Neural cell (in vitro differentiated cells): ENCODE data around the gene PTX4. TPM values are rescaled to one million over a fixed set of nuclear protein-coding genes. Genes with fewer than 3 reads are reported as not detected.

Experiments
- H2AFZ ChIP-seq: fragments of 200-600, 300-800 bp; sonication (generic), shearing (Covaris generic); 2 replicates; pipeline ENCODE4 v1.6.0; 2014; ENCODE audit warnings: low read depth, mild to moderate bottlenecking, antibody characterized with exemption, low read length, moderate library complexity
- H3F3A ChIP-seq: fragments of 200-600 bp; shearing (Covaris generic); 2 replicates; pipeline ENCODE4 v1.6.1; 2016; ENCODE audit warnings: mild to moderate bottlenecking, moderate library complexity, mixed read lengths, antibody characterized with exemption, low read length; ENCODE audit not compliant: insufficient read depth, poor library complexity, severe bottlenecking
- H3K27ac ChIP-seq: fragments of 200-600, 300-800 bp; sonication (generic), shearing (Covaris generic); 2 replicates; pipeline ENCODE4 v1.5.1; 2014; ENCODE audit warnings: mild to moderate bottlenecking, low read length, moderate library complexity
- H3K27me3 ChIP-seq: fragments of 300-800, 200-600 bp; sonication (generic), shearing (Covaris generic); 2 replicates; pipeline ENCODE4 v1.6.0; 2014; ENCODE audit warnings: mild to moderate bottlenecking, low read depth, low read length, moderate library complexity; ENCODE audit not compliant: insufficient read depth
- H3K36me3 ChIP-seq: fragments of 300-800, 200-600 bp; sonication (generic), shearing (Covaris generic); 2 replicates; pipeline ENCODE4 v1.5.1; 2014; ENCODE audit warnings: mild to moderate bottlenecking, antibody characterized with exemption, low read length, moderate library complexity; ENCODE audit not compliant: insufficient read depth
- H3K4me2 ChIP-seq: fragments of 300-800, 200-600 bp; sonication (generic), shearing (Covaris generic); 2 replicates; pipeline ENCODE4 v1.6.0; 2014; ENCODE audit warnings: mild to moderate bottlenecking, low read length
- H3K4me3 ChIP-seq: fragments of 300-800, 200-600 bp; sonication (generic), shearing (Covaris generic); 2 replicates; pipeline ENCODE4 v1.5.1; 2014; ENCODE audit warnings: mild to moderate bottlenecking, low read length, moderate library complexity
- H3K79me2 ChIP-seq: fragments of 200-600 bp; shearing (Covaris generic); replicated peaks from 2 replicates; pipeline ENCODE4 v1.6.0; 2014; ENCODE audit warnings: mild to moderate bottlenecking, low read length, moderate library complexity; ENCODE audit not compliant: insufficient read depth
- H3K9ac ChIP-seq: fragments of 300-800, 200-600 bp; sonication (generic), shearing (Covaris generic); 2 replicates; pipeline ENCODE4 v1.6.1; 2016; ENCODE audit warnings: mild to moderate bottlenecking, low read length, mixed read lengths
- H3K9me2 ChIP-seq: fragments of 200-600 bp; shearing (Covaris generic); 2 replicates; pipeline ENCODE4 v1.6.1; 2016; ENCODE audit warnings: mild to moderate bottlenecking, low read length, mixed read lengths; ENCODE audit not compliant: insufficient read depth
- H3K9me3 ChIP-seq: fragments of 200-600, 300-800 bp; sonication (generic), shearing (Covaris generic); 2 replicates; pipeline ENCODE4 v1.6.1; 2016; ENCODE audit warnings: mild to moderate bottlenecking, mixed run types, low read length, moderate library complexity, mixed read lengths
- H4K20me1 ChIP-seq: fragments of 200-600 bp; shearing (Covaris generic); 2 replicates; pipeline ENCODE4 v1.6.1; 2016; ENCODE audit warnings: mild to moderate bottlenecking, mixed run types; ENCODE audit not compliant: insufficient read depth
- EP300 ChIP-seq: fragments of 450-650 bp; conservative IDR thresholded peaks from 2 replicates; pipeline ENCODE4 v1.6.1; 2014; ENCODE audit warnings: antibody characterized with exemption, mild to moderate bottlenecking, moderate library complexity; ENCODE audit not compliant: poor library complexity, severe bottlenecking
- EZH2 ChIP-seq: fragments of 200-600, 300-800 bp; shearing (Covaris generic), sonication (generic); IDR thresholded peaks from 2 replicates; pipeline ENCODE4 v1.6.1; 2014; ENCODE audit warnings: antibody characterized with exemption, low read length, borderline replicate concordance, mild to moderate bottlenecking; ENCODE audit not compliant: insufficient read depth, poor library complexity, severe bottlenecking
- MXI1 ChIP-seq: fragments of 450-650 bp; conservative IDR thresholded peaks from 2 replicates; pipeline ENCODE4 v1.6.1; 2014; ENCODE audit warnings: antibody characterized with exemption, mild to moderate bottlenecking; ENCODE audit not compliant: poor library complexity, severe bottlenecking
- POLR2AphosphoS5 ChIP-seq: IDR thresholded peaks from 2 replicates; pipeline ENCODE4 v1.6.1; 2012
- RAD21 ChIP-seq: fragments of 450-650 bp; conservative IDR thresholded peaks from 2 replicates; pipeline ENCODE4 v1.6.1; 2014; ENCODE audit warnings: antibody characterized with exemption, mild to moderate bottlenecking, moderate library complexity
- REST ChIP-seq: IDR thresholded peaks from 2 replicates; pipeline ENCODE4 v1.6.1; 2012; ENCODE audit warnings: borderline replicate concordance
- SMC3 ChIP-seq: fragments of 450-650 bp; conservative IDR thresholded peaks from 2 replicates; pipeline ENCODE4 v1.6.1; 2014; ENCODE audit warnings: antibody characterized with exemption, mild to moderate bottlenecking, moderate library complexity; ENCODE audit not compliant: poor library complexity
- TAF1 ChIP-seq: IDR thresholded peaks from 2 replicates; pipeline ENCODE4 v1.6.1; 2012; ENCODE audit warnings: low read depth
- polyA plus RNA-seq: library from polyadenylated mRNA; depleted of rRNA; stranded (reverse); fragments of >200 nt; gene quantifications from 2 replicates; pipeline ENCODE4 v1.2.3, GENCODE V29; 2014
- TF ChIP-seq, protein P1 (sequence below): fragments of 450-650 bp; IDR thresholded peaks from 2 replicates; pipeline ENCODE4 v1.5.1; 2014; ENCODE audit warnings: antibody characterized with exemption, mild to moderate bottlenecking, moderate library complexity; ENCODE audit not compliant: poor library complexity, severe bottlenecking

Gene PTX4
- polyA plus RNA-seq, 1 donor from 2014 or later, result not detected

DNA sequence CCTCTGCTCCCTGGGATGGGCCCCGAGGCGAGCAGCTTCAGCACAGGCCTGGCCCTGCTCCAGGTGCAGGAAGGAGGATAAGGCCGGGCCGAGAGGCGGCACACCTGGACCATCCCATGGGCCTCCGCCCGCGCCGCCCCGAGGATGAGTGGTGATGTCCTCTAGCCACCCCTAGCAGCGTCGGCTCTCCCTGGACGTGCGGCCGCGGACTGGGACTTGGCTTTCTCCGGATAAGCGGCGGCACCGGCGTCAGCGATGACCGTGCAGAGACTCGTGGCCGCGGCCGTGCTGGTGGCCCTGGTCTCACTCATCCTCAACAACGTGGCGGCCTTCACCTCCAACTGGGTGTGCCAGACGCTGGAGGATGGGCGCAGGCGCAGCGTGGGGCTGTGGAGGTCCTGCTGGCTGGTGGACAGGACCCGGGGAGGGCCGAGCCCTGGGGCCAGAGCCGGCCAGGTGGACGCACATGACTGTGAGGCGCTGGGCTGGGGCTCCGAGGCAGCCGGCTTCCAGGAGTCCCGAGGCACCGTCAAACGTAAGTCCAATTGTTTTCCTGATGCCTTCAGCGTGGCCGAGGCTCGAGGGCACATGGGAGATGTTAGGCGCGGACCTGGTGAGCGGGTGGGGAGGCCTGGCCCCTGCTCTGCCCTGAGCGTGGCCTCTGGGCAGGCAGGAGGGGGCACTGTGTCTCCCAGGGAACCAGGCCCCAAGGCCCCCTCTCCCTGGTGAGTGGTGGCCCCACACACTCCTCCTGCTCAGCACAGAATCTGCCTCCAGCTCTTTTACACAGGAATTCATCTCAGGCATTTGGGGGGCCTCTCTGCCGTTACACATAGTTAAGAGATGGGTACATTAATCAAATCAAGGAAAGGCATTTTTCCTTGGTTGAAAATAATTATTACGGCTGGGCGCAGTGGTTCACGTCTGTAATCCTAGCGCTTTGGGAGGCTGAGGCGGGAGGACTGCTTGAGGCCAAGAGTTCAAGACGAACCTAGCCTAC lies 45.6 kb upstream of the PTX4 start (continued):
- TF ChIP-seq EZH2 (no peak), RAD21 (no peak), MXI1 (no peak)

GRCh38 chr16:1533443-1533951 lies 44.8 kb upstream of the PTX4 start, which contains the start of gene TMEM204:
Gene TMEM204, plus strand, starts transcription at chr16:1533666. Its CDS starts 610 bp downstream, at chr16:1534276.
- Histone ChIP-seq H2AFZ (no peak within 1 kb of the TSS), H3K9me2 (no peaks in the 10 kb centered on the region), H3K9me3 (no peaks in the 10 kb centered on the region), H4K20me1 (no peaks in the 10 kb centered on the region), H3K4me2 (no peak within 1 kb of the TSS), H3K4me3 (no peak within 1 kb of the TSS), H3K27ac (no peak within 1 kb of the TSS), H3K79me2 (no peaks in the 10 kb centered on the region), H3K27me3 (no peaks in the 10 kb centered on the region), H3K36me3 (peaks cover 3% of the 10 kb centered on the region), H3K9ac (no peak within 1 kb of the TSS), H3F3A (no peaks in the 10 kb centered on the region)
- TF ChIP-seq MXI1 (no peak), TAF1 (no peak), RAD21 (no peak), SMC3 (no peak), EZH2 (no peak), EP300 (no peak), REST (no peak), POLR2AphosphoS5 (no peak)
- TF ChIP-seq, protein P1, sequence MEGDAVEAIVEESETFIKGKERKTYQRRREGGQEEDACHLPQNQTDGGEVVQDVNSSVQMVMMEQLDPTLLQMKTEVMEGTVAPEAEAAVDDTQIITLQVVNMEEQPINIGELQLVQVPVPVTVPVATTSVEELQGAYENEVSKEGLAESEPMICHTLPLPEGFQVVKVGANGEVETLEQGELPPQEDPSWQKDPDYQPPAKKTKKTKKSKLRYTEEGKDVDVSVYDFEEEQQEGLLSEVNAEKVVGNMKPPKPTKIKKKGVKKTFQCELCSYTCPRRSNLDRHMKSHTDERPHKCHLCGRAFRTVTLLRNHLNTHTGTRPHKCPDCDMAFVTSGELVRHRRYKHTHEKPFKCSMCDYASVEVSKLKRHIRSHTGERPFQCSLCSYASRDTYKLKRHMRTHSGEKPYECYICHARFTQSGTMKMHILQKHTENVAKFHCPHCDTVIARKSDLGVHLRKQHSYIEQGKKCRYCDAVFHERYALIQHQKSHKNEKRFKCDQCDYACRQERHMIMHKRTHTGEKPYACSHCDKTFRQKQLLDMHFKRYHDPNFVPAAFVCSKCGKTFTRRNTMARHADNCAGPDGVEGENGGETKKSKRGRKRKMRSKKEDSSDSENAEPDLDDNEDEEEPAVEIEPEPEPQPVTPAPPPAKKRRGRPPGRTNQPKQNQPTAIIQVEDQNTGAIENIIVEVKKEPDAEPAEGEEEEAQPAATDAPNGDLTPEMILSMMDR, result no peak

DNA sequence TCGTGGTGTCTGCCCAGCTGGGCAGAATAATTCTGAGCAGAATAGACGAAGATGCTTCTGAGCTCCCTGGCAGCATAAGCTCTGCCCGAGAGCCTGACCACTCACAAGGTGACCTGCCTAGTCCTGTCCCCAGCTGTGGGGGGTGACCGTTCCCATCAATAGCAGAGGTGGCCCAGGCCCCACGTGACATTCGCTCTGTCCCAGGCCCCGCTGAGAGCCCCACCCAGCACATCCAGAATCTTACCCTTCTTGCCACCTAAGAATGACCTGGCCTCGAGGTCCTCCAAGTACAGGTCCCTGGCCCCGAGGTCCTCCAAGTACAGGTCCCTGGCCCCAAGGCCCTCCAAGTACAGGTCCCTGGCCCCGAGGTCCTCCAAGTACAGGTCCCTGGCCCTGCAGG lies 44.0 kb upstream of the PTX4 start:
- no peaks in the 10 kb centered on the region for H3K27me3 ChIP-seq
- H3K9ac ChIP-seq, result no peak overlapping the region
- H3K4me2 ChIP-seq, result no peak overlapping the region
- H2AFZ ChIP-seq, result no peak overlapping the region
- no peak overlapping the region for H3K27ac ChIP-seq
- H3K4me3 ChIP-seq, result no peak overlapping the region
- TF ChIP-seq SMC3, result no peak
- TF ChIP-seq RAD21, result no peak
- TF ChIP-seq EZH2, result no peak
- no peak for TF ChIP-seq EP300
- TF ChIP-seq TAF1, result no peak
- TF ChIP-seq REST, result no peak
- no peak for TF ChIP-seq MXI1
- TF ChIP-seq, protein P1, result no peak
- TF ChIP-seq POLR2AphosphoS5, result no peak
- H3K9me2 ChIP-seq, result no peaks in the 10 kb centered on the region
- no peaks in the 10 kb centered on the region for H3K9me3 ChIP-seq
- no peaks in the 10 kb centered on the region for H3K79me2 ChIP-seq
- peaks cover 3% of the 10 kb centered on the region for H3K36me3 ChIP-seq
- H3F3A ChIP-seq, result no peaks in the 10 kb centered on the region
- no peaks in the 10 kb centered on the region for H4K20me1 ChIP-seq
